ENCODE data around the gene ADGRL1.

The ADGRL1 gene

GRCh38 chr19:14116525-14116917 lies 89.4 kb downstream of the ADGRL1 start:
- DNase-seq (ENCODE audit: insufficient read length, low spot score) (no peak), FAIRE-seq (no peak)

GRCh38 chr19:14115756-14116155 lies 90.2 kb downstream of the ADGRL1 start:
- FAIRE-seq (no peak), DNase-seq (ENCODE audit: insufficient read length, low spot score) (no peak)

DNA sequence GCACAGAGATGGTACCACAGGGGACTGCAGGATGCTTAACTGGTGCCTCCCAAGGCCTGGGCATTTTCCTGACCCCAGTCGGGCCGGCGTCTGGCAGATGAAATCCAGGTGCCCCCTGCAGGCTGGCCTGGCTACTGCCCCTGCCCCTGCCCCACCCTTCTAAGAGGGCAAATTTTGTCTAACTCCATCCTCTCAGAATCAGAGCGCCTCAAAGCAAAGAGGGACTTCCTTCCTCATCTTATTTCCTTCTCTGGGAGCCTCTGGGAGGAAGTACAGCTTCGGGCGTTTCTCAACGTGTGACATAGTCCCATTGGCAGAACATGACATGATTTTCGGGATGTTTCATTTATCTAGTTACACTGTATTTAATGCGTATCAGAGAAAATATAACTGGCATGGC lies 91.1 kb downstream of the ADGRL1 start:
- FAIRE-seq: peak; percentile 70
- DNase-seq (ENCODE audit: insufficient read length, low spot score): no peak

DNA sequence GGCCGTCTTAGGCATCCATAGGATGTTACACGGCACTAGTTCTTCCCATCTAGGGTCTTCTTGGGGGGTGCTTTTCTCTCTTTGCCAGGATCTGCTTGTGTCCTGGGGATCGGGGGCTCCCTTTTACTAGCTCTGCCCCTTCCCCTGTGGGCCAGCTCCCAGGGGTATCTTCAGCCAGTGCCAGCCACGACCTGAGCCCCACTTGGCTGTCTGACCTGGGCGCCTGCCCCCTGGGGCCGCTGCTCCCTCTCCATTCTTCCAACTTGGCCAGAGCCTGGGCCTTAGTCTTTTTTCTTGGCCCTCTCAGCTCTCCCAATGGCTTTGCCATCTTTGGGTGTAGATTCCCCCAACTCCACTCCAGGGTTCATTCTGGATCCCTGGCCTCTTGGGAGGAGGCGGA lies 91.5 kb downstream of the ADGRL1 start:
- DNase-seq (ENCODE audit: insufficient read length, low spot score): no peak
- FAIRE-seq: no peak

DNA sequence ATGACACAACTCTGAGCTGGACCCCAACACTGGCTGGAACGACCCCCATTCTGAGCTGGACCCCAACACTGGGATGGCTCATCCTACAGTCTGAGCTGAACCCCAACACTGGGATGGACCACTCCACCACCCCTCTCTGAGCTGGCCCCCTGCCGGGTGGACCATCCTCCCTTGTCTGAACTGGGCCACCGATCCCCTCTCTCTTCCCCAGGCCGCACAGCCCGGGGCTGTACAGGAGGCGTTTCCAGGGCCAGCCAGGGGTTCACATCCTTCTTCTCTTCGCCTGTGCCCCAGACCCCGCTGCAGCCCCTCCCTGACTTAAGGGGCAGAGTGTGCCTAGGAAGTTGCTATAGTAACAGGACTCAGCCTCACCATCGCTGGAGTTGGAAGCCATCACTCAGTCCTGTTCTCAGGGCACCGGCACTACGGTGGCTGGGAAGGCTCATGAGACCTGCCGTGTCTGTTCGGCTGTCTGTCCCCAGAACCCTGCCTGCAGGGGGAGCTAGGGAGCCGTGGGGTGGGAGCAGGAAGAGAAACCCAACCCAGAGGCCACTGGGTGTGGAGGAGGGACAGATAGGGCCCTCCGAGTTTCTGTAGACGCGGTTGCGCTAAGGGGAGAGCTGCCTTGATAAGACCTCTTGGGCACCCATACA lies 92.1 kb downstream of the ADGRL1 start:
- DNase-seq (ENCODE audit: insufficient read length, low spot score) (no peak), FAIRE-seq (no peak)

- FAIRE-seq: no peak
Measured at GRCh38 chr19:14112809-14113385, 93.1 kb downstream of the ADGRL1 start.

GRCh38 chr19:14112051-14112808 lies 93.7 kb downstream of the ADGRL1 start:
- no peak for FAIRE-seq
- DNase-seq (ENCODE audit: insufficient read length, low spot score): no peak

More at GRCh38 chr19:14112809-14113385, 93.1 kb downstream of the ADGRL1 start:
- DNase-seq (ENCODE audit: insufficient read length, low spot score): no peak

DNA sequence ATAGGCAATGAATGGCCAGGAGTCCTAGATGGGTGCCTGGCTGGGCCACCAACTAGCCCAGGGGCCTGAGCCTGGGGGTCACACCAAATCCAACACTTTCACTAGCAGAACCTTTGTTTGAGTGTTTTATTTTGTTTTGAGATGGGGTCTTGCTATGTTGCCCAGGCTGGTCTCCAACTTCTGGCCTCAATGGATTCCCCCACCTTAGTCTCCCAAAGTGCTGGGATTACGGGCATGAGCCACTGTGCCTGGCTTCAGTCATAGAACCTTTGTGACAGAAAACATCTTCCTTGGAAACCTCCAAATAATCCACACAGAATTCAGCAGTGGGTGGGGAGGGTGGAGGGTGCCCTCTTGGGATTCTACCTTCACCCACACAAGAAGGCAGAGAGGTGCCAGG lies 94.5 kb downstream of the ADGRL1 start:
- DNase-seq (ENCODE audit: insufficient read length, low spot score) (no peak), FAIRE-seq (no peak)

DNA sequence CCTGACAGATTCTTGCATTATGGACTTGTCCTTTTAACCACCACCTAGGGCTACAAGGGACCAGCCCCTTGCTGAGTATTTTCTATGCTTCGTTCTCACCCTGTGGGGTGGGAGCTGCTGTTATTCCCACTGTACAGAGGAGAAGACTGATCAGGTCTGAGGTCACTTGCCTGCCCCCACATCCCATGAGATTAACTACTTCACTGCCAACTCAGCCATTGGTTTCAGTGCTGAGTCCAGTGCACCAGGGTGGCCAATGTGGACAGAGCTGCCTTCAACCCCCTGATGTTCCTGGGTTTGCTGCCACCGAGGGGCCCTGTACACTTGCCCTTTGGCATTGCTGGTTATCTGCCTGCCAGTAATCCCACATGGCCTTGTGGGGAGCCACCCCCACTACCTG lies 95.3 kb downstream of the ADGRL1 start:
- no peak for DNase-seq (ENCODE audit: insufficient read length, low spot score)
- no peak for FAIRE-seq

DNA sequence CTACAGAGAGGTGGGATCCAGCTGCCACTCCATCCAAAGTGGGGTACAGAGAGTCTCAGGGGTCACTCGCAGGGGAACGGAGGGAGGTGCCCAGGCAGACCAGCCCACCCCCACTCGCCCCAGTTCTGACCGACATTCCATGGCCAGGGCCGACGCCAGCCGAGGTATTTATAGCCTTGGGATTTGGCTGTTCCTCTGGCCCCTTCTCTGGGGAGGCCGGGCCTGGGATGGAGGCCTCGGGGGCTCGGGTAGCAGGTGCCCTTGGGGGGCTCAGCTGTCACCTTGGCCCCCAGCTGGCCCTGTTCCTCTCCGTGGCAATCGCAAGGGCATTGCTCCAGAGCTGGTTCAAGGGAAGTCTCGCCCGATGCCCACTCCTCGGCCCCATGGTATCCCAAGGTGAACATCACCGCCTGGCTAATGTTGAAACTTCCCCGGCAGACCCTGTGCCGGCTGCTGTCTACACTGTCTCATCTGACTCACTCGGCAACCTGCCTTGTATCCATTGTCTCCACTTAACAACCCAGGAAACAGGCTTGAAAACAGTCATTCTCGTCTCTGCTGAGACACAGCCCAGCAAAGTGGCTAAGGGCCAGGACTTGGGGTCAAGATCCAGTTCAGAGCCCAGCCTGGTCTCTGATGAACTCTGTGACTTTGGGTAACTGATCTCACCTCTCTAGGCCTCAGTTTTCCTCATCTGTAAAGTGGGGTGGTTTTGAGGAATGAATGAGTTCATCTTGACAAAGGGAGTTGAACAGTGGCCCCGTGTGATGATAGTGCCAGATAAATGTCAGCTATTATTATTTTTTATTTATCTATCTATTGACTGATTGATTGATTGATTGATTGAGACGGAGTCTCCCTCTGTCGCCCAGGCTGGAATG lies 98.1 kb downstream of the ADGRL1 start:
- DNase-seq (ENCODE audit: insufficient read length, low spot score) (no peak), FAIRE-seq (no peak)

DNA sequence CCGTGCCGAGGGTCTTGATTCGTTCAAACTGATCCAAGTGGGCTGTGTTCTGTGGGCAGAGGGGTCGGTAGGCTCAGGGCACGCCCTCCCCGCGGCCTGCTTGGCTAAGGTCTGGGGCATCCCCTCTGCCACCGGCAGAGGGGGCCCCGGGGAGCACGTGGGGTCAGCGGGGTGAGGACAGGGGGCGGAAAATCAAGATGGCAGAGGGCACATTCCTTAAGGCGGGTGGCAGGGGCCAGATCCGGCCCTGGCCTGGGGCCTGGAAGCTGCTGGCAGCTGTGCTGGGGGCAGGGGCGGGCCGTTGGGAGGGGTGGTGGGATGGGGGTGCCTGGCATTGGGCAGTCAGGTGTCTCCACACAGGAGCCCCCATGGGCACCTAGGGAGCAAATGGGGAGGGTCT lies 99.1 kb downstream of the ADGRL1 start:
- no peak for FAIRE-seq
- no peak for DNase-seq (ENCODE audit: insufficient read length, low spot score)

DNA sequence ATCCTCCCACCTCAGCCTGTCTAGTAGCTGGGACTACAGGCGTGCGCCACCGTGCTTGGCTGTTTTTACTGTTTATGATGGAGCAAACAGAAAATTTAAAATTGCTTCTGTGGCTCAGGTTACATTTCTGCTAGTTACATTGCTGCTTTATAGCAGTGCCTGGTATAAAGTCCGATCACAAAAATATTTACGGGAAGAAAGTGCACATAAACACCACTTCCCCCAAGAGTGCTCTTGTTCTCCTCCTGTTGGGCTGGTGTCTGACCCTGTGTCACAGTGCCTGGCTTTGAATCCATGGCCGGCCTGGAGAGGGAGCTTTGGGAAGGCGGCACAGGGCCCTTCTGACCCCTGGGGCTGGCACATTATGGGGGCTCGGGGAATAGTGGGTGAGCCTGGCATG lies 100.3 kb downstream of the ADGRL1 start:
- FAIRE-seq (no peak), DNase-seq (ENCODE audit: insufficient read length, low spot score) (no peak)

DNA sequence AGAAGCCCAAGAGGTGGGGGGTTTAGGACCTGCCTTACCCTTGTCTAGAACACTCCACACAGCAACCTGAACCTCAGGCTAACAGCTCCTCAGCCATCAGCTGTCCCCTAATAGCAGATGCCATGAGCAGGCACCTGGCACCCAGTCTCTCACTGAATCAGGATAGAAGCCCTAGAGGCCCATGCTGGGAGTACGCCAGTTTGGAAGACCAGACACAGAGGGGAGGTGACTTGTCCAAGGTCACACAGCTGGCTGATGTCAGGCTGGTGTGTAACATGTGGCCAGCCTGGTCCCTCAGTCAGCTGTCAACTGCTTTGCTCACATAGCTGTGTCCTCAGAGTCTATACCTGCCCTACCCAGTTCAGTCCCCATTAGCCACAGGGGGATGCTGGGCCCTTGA lies 102.7 kb downstream of the ADGRL1 start:
- DNase-seq (ENCODE audit: insufficient read length, low spot score) (no peak), FAIRE-seq (no peak)

GRCh38 chr19:14102756-14103155 lies 103.2 kb downstream of the ADGRL1 start:
- DNase-seq (ENCODE audit: insufficient read length, low spot score) (no peak), FAIRE-seq (no peak)

DNA sequence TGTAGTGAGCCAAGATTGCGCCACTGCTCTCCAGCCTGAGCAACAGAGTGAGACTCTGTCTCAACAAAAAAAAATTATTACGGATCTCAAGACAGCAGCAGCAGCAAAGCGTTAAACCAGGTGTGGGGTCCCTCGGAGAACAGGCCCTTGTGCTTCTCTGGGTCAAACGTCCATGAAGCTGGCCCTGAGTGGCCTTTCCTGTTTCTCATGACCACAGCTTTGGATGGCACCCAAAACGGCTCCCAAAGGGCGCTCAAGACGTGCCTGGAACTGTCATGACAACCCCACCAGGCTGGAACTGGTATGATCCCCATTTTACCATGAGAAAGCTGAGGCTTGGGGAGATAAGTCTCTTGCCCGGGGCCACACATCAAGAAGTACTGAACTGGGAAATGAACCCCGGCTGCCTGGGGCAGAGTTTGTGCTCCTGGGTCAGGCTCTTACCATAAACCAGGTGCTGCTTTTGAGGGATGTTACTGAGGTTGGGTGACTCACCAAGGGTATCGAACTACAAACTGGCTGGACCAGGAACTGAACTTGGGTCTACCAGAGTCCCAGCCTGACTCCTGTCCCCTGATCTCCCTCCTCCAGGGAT lies 103.8 kb downstream of the ADGRL1 start:
- FAIRE-seq: no peak
- DNase-seq (ENCODE audit: insufficient read length, low spot score): no peak

- no peak for FAIRE-seq
- DNase-seq (ENCODE audit: insufficient read length, low spot score): no peak
Measured at GRCh38 chr19:14101003-14101545, 104.9 kb downstream of the ADGRL1 start.

Measured in GM19239 (cell line).